ENCODE data around the gene ACRV1. TPM values are rescaled to one million over a fixed set of nuclear protein-coding genes. Genes with fewer than 3 reads are reported as not detected.
"Not testable (repeated sequence)": the region's sequence is repeated elsewhere in the genome, so short reads cannot be mapped to it uniquely, and the experiment has no call there.

The ACRV1 gene
- total RNA-seq, result not detected

GRCh38 chr11:125680747-125681146, at the start of gene ACRV1:
ACRV1 (minus strand) TSS chr11:125680847; CDS start chr11:125680780, 67 bp downstream.
- H3K27ac ChIP-seq, result no peak within 1 kb of the TSS
- no peak within 1 kb of the TSS for H3K4me3 ChIP-seq
- TF ChIP-seq CTCF (IDR thresholded peaks at IDR 0.05), result no peak
- H3K9me3 ChIP-seq, result no peaks in the 10 kb centered on the region
- no peak for ATAC-seq (ENCODE audit: insufficient number of reproducible peaks, low FRiP score, low read depth)
- H3K4me1 ChIP-seq (ENCODE audit: control insufficient read depth in 1 of 2, low read depth in 2 of 2), result no peaks in the 10 kb centered on the region
- no peaks in the 10 kb centered on the region for H3K36me3 ChIP-seq
- no peak for DNase-seq (ENCODE audit: low spot score)
- no peaks in the 10 kb centered on the region for H3K27me3 ChIP-seq (replicated peaks; ENCODE audit: insufficient read depth)

- no peak for DNase-seq (ENCODE audit: low spot score)
- H3K27me3 ChIP-seq (replicated peaks; ENCODE audit: insufficient read depth), result no peaks in the 10 kb centered on the region
- H3K9me3 ChIP-seq, result no peaks in the 10 kb centered on the region
- no peak for ATAC-seq (ENCODE audit: insufficient number of reproducible peaks, low FRiP score, low read depth)
- no peaks in the 10 kb centered on the region for H3K4me1 ChIP-seq (ENCODE audit: control insufficient read depth in 1 of 2, low read depth in 2 of 2)
- H3K4me3 ChIP-seq, result no peak overlapping the region
- no peak overlapping the region for H3K27ac ChIP-seq
- no peak for TF ChIP-seq CTCF (IDR thresholded peaks at IDR 0.05)
- H3K36me3 ChIP-seq, result no peaks in the 10 kb centered on the region
These were observed 48.3 kb upstream of the ACRV1 start for GRCh38 chr11:125728969-125729368.

GRCh38 chr11:125724125-125724524, 43.5 kb upstream of the ACRV1 start:
- DNase-seq (ENCODE audit: low spot score) (no peak), ATAC-seq (ENCODE audit: insufficient number of reproducible peaks, low FRiP score, low read depth) (no peak)
- no peak for TF ChIP-seq CTCF (IDR thresholded peaks at IDR 0.05)
- Histone ChIP-seq H3K27me3 (replicated peaks; ENCODE audit: insufficient read depth) (no peaks in the 10 kb centered on the region), H3K27ac (no peak overlapping the region), H3K9me3 (no peaks in the 10 kb centered on the region), H3K36me3 (no peaks in the 10 kb centered on the region), H3K4me3 (no peak overlapping the region), H3K4me1 (ENCODE audit: control insufficient read depth in 1 of 2, low read depth in 2 of 2) (no peaks in the 10 kb centered on the region)

GRCh38 chr11:125720781-125721180, 40.1 kb upstream of the ACRV1 start:
- H3K27ac ChIP-seq, result no peak overlapping the region
- DNase-seq (ENCODE audit: low spot score), result no peak
- TF ChIP-seq CTCF (IDR thresholded peaks at IDR 0.05), result no peak
- H3K4me3 ChIP-seq, result no peak overlapping the region
- no peaks in the 10 kb centered on the region for H3K27me3 ChIP-seq (replicated peaks; ENCODE audit: insufficient read depth)
- ATAC-seq (ENCODE audit: insufficient number of reproducible peaks, low FRiP score, low read depth), result no peak
- no peaks in the 10 kb centered on the region for H3K4me1 ChIP-seq (ENCODE audit: control insufficient read depth in 1 of 2, low read depth in 2 of 2)
- no peaks in the 10 kb centered on the region for H3K9me3 ChIP-seq
- H3K36me3 ChIP-seq, result no peaks in the 10 kb centered on the region

GRCh38 chr11:125704686-125705085, 24.0 kb upstream of the ACRV1 start:
- not testable (repeated sequence) for H3K27me3 ChIP-seq (replicated peaks; ENCODE audit: insufficient read depth); H3K36me3 ChIP-seq; ATAC-seq (ENCODE audit: insufficient number of reproducible peaks, low FRiP score, low read depth); H3K9me3 ChIP-seq; H3K27ac ChIP-seq; H3K4me1 ChIP-seq (ENCODE audit: control insufficient read depth in 1 of 2, low read depth in 2 of 2); H3K4me3 ChIP-seq; DNase-seq (ENCODE audit: low spot score)

- Histone ChIP-seq H3K27me3 (replicated peaks; ENCODE audit: insufficient read depth) (no peaks in the 10 kb centered on the region), H3K9me3 (no peaks in the 10 kb centered on the region), H3K36me3 (no peaks in the 10 kb centered on the region), H3K4me3 (no peak overlapping the region), H3K4me1 (ENCODE audit: control insufficient read depth in 1 of 2, low read depth in 2 of 2) (no peaks in the 10 kb centered on the region), H3K27ac (no peak overlapping the region)
- DNase-seq (ENCODE audit: low spot score) (no peak), ATAC-seq (ENCODE audit: insufficient number of reproducible peaks, low FRiP score, low read depth) (no peak)
- TF ChIP-seq CTCF (IDR thresholded peaks at IDR 0.05), result no peak
These were observed 21.4 kb upstream of the ACRV1 start for GRCh38 chr11:125701858-125702621.

All from thoracic aorta (tissue), 2 donors.